Type B pancreatic cell (in vitro differentiated cells): Measurements from ENCODE around the gene TTLL7. TPM values are rescaled to one million over a fixed set of nuclear protein-coding genes. Genes with fewer than 3 reads are reported as not detected.
A peak's percentile ranks its signal among the peaks of the same experiment; 100 is the strongest.
"Not testable (repeated sequence)": the region's sequence is repeated elsewhere in the genome, so short reads cannot be mapped to it uniquely, and the experiment has no call there.

Source experiments
- DNase-seq: peaks from one replicate; pipeline ENCODE4 v3.0.0; 2021; ENCODE audit warnings: mixed read lengths; ENCODE audit not compliant: unreplicated experiment; ENCODE audit errors: extremely low spot score
- H3K27ac Mint-ChIP-seq: 2 replicates; pipeline ENCODE4 v1.8.0; 2021; ENCODE audit warnings: mild to moderate bottlenecking, mixed read lengths
- H3K27me3 Mint-ChIP-seq: 2 replicates; pipeline ENCODE4 v1.8.0; 2021; ENCODE audit warnings: mixed read lengths
- H3K36me3 Mint-ChIP-seq: 2 replicates; pipeline ENCODE4 v1.8.0; 2021; ENCODE audit warnings: mixed read lengths
- H3K4me1 Mint-ChIP-seq: one replicate; pipeline ENCODE4 v1.8.0; 2021; ENCODE audit warnings: mixed read lengths; ENCODE audit not compliant: unreplicated experiment
- H3K4me3 Mint-ChIP-seq: 2 replicates; pipeline ENCODE4 v1.8.0; 2021; ENCODE audit warnings: mild to moderate bottlenecking, mixed read lengths
- H3K9me3 Mint-ChIP-seq: 2 replicates; pipeline ENCODE4 v1.8.0; 2021; ENCODE audit warnings: mixed read lengths
- total RNA-seq: library from RNA; stranded (reverse); gene quantifications from 2 replicates; pipeline ENCODE4 v1.2.1, GENCODE V29; 2021; ENCODE audit warnings: low replicate concordance
- TF ChIP-seq, protein P1 (sequence below): fragments of 200-600 bp; sonication (generic); conservative IDR thresholded peaks from 2 replicates; pipeline ENCODE4 v1.5.0; 2021; ENCODE audit warnings: antibody characterized with exemption, mild to moderate bottlenecking

TTLL7 gene
- total RNA-seq, 1 donor from 2014 or later, result 21.1 TPM

DNA sequence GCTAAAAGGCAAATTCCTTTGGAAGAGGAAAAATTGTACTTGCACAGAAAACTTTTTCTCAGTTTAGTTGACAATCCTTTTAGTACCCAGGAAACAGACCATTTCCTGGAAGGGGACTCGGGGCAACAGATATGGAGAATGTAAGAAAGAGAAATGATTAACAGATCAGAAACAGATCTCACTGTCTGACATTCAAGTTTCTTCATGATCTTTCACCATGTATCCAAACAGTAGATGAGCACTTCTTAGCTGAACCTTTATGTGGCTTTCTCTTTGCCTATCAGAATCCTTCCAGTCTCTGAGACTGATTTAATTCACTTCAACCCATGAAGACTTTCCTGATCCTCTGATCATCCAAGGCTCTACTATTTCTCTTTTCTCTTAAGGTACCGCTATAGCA is 2.7 kb downstream of the TTLL7 start:
- no peak for DNase-seq
- H3K27ac Mint-ChIP-seq, result peak overlapping the region; percentile 61
- H3K4me3 Mint-ChIP-seq, result peak overlapping the region; percentile 42
- H3K27me3 Mint-ChIP-seq, result peaks cover 22% of the 10 kb centered on the region
- no peaks in the 10 kb centered on the region for H3K36me3 Mint-ChIP-seq
- no peaks in the 10 kb centered on the region for H3K9me3 Mint-ChIP-seq
- TF ChIP-seq, protein P1, sequence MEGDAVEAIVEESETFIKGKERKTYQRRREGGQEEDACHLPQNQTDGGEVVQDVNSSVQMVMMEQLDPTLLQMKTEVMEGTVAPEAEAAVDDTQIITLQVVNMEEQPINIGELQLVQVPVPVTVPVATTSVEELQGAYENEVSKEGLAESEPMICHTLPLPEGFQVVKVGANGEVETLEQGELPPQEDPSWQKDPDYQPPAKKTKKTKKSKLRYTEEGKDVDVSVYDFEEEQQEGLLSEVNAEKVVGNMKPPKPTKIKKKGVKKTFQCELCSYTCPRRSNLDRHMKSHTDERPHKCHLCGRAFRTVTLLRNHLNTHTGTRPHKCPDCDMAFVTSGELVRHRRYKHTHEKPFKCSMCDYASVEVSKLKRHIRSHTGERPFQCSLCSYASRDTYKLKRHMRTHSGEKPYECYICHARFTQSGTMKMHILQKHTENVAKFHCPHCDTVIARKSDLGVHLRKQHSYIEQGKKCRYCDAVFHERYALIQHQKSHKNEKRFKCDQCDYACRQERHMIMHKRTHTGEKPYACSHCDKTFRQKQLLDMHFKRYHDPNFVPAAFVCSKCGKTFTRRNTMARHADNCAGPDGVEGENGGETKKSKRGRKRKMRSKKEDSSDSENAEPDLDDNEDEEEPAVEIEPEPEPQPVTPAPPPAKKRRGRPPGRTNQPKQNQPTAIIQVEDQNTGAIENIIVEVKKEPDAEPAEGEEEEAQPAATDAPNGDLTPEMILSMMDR, result no peak
- peaks cover 23% of the 10 kb centered on the region for H3K4me1 Mint-ChIP-seq

DNA sequence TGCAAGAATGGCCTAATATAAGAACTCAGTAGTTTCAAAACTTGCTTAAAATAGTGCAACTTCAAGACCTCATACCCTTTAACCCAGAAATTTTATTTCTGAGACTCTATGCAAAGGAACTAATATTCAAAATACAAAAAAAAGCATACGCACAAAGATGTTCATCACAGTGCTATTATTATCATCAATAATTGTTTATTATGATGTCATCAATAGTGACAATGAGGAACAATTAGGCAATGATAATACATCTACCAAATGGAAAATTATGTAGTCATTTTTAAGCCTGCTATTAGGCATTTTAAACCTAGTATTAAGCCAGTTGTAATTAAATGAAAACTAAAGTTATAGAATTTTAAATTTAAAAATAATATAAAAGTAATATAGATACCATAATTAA is 3.3 kb downstream of the TTLL7 start:
- TF ChIP-seq, protein P1, result no peak
- Mint-ChIP-seq H3K4me1 (peaks cover 23% of the 10 kb centered on the region), H3K4me3 (no peak overlapping the region), H3K27me3 (peaks cover 16% of the 10 kb centered on the region), H3K36me3 (peaks cover 4% of the 10 kb centered on the region), H3K27ac (no peak overlapping the region), H3K9me3 (peaks cover 4% of the 10 kb centered on the region)
- DNase-seq, result no peak

DNA sequence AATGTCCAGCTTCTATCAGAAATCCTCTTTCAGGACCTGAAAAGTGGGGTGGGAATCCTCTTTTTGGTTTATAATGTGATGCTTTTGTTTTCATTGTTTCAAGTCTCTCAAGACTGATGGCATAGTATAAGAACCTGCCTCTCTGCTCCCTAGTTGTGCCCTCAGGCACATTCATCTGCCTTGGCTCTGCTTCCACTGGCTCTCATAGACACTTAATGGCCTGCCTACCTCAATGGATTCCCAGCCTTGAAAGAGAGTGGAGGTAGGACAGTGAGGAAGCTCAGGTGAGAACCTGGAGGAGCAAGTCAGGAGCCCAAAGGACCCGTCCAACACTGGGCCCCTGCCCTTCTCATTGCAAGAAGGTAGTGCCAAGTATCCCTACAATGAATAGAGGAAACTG is 4.8 kb downstream of the TTLL7 start:
- no peak for DNase-seq
- Mint-ChIP-seq H3K36me3 (peaks cover 8% of the 10 kb centered on the region), H3K9me3 (peaks cover 4% of the 10 kb centered on the region), H3K27ac (no peak overlapping the region), H3K4me3 (no peak overlapping the region), H3K27me3 (peaks cover 4% of the 10 kb centered on the region), H3K4me1 (peaks cover 18% of the 10 kb centered on the region)
- TF ChIP-seq, protein P1, result no peak

DNA sequence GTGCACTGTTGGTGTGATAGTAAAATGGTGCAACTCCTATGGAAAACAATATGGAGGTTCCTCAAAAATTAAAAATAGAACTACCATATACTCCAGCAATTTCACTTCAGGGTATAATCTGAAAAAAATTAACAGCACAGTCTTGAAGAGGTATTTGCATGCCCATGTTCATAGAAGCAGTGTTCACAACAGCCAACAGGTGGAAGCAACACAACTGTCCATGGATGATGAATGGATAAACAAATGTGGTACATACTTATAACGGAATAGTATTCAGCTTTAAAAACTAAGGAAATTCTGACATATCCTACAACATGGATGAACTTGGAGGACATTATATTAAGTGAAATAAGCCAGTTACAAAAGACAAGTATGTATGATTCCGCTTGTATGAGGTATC is 8.2 kb downstream of the TTLL7 start:
- Mint-ChIP-seq H3K36me3 (peaks cover 13% of the 10 kb centered on the region), H3K27ac (no peak overlapping the region), H3K4me3 (no peak overlapping the region), H3K27me3 (no peaks in the 10 kb centered on the region), H3K9me3 (peaks cover 9% of the 10 kb centered on the region), H3K4me1 (no peaks in the 10 kb centered on the region)
- TF ChIP-seq, protein P1, result no peak
- DNase-seq, result no peak

DNA sequence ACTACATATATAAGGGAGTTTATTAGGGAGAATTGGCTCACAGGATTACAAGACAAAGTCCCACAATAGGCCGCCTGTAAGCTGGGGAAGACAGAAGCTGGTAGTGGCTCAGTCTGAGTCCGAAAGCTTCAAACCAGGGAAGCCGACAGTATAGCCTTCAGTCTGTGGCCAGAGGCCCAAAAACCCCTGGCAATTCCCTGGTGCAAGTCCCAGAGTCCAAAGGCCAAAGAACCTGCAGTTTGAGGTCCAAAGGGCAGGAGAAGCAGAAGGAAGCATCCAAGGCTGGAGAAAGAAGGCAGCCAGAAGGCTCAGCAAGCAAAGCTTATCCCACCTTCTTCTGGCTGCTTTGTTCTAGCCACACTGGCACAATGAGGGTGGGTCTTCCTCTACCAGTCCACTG is 13.9 kb downstream of the TTLL7 start:
- DNase-seq, result no peak
- Mint-ChIP-seq H3K9me3 (peaks cover 20% of the 10 kb centered on the region), H3K4me1 (no peaks in the 10 kb centered on the region), H3K27ac (no peak overlapping the region), H3K4me3 (no peak overlapping the region), H3K27me3 (no peaks in the 10 kb centered on the region), H3K36me3 (peaks cover 14% of the 10 kb centered on the region)
- TF ChIP-seq, protein P1, result no peak

DNA sequence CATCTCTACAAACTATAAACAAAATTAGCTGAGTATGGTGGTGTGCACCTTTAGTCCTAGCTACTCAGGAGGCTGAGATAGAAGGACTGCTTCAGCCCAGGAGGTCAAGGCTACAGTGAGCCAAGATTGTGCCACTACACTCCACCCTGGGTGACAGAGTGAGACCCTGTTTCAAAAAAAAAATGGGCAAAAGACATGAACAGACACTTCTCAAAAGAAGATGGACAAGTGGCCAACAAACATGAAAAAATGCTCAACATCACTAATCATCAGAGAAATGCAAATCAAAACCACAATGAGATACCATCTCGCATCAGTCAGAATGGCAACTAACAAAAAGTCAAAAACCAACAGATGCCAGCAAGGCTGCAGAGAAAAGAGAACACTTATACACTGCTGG is 15.0 kb downstream of the TTLL7 start:
- Mint-ChIP-seq H3K36me3 (peaks cover 10% of the 10 kb centered on the region), H3K9me3 (peaks cover 20% of the 10 kb centered on the region)
- H3K27me3 Mint-ChIP-seq, H3K4me1 Mint-ChIP-seq, H3K27ac Mint-ChIP-seq, DNase-seq, H3K4me3 Mint-ChIP-seq: not testable (repeated sequence)
